Measurements from ENCODE around the gene NSG1.

- TF ChIP-seq, protein P1, sequence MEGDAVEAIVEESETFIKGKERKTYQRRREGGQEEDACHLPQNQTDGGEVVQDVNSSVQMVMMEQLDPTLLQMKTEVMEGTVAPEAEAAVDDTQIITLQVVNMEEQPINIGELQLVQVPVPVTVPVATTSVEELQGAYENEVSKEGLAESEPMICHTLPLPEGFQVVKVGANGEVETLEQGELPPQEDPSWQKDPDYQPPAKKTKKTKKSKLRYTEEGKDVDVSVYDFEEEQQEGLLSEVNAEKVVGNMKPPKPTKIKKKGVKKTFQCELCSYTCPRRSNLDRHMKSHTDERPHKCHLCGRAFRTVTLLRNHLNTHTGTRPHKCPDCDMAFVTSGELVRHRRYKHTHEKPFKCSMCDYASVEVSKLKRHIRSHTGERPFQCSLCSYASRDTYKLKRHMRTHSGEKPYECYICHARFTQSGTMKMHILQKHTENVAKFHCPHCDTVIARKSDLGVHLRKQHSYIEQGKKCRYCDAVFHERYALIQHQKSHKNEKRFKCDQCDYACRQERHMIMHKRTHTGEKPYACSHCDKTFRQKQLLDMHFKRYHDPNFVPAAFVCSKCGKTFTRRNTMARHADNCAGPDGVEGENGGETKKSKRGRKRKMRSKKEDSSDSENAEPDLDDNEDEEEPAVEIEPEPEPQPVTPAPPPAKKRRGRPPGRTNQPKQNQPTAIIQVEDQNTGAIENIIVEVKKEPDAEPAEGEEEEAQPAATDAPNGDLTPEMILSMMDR (IDR thresholded peaks at IDR 0.05; ENCODE audit: poor library complexity): no peak
- TF ChIP-seq EZH2phosphoT487 (IDR thresholded peaks at IDR 0.05; ENCODE audit: low read depth, severe bottlenecking, unreplicated experiment): no peak
Measured at GRCh38 chr4:4427886-4428285, 41.0 kb downstream of the NSG1 start.
